Measurements from ENCODE around the gene MMS19.

- TF ChIP-seq CTCF (IDR thresholded peaks at IDR 0.05) (no peak), POLR2A (IDR thresholded peaks at IDR 0.05) (no peak)
Observed at GRCh38 chr10:97479939-97480338, 18.3 kb downstream of the MMS19 start.

All from heart left ventricle (tissue), 13 donors.